ENCODE measurements around the gene KLHL29. TPM values are rescaled to one million over a fixed set of nuclear protein-coding genes. Genes with fewer than 3 reads are reported as not detected.

Gene KLHL29
- polyA plus RNA-seq, 1 of the 3 experiments (the other 2 are of a cell fraction) = 4.6 TPM

- H3K4me2 ChIP-seq = no peak overlapping the region
- no peaks in the 10 kb centered on the region for H3K9me3 ChIP-seq
- no peak overlapping the region for H3K27ac ChIP-seq (ENCODE audit: low read depth in 2 of 2, low read length in 1 of 2)
- 98% methylated on average over 4 of the region's 4 CpGs for WGBS (ENCODE audit: low lambda C conversion rate)
- ChIA-PET CTCF (interaction anchor here (1.1 to 1.4 kb wide), 2 partner anchors 9 to 168 kb away, joined by 3 to 4 read pairs; no protein-coding TSS in a partner anchor), POLR2A (no interaction called here)
- no peaks in the 10 kb centered on the region for H3K36me3 ChIP-seq (replicated peaks in 1 of 2; ENCODE audit: control insufficient read depth in 1 of 2, insufficient read depth in 2 of 2, low read length in 1 of 2)
- H3K9me2 ChIP-seq = no peaks in the 10 kb centered on the region
- no peak overlapping the region for H3K9ac ChIP-seq
- H4K20me1 ChIP-seq (ENCODE audit: insufficient read depth) = no peaks in the 10 kb centered on the region
- TF ChIP-seq NRF1 (IDR thresholded peaks at IDR 0.05; ENCODE audit: low read depth, low read length) (no peak), GABPA (IDR thresholded peaks at IDR 0.05; ENCODE audit: low read depth) (no peak), EZH2phosphoT487 (IDR thresholded peaks at IDR 0.05; ENCODE audit: borderline replicate concordance, low read depth) (no peak), FOSL2 (IDR thresholded peaks at IDR 0.05; ENCODE audit: borderline replicate concordance, low read depth) (no peak), SIN3A (IDR thresholded peaks at IDR 0.05; ENCODE audit: borderline replicate concordance, low read depth, low read length) (no peak), MAX (IDR thresholded peaks at IDR 0.05; ENCODE audit: low read depth) (no peak), IRF3 (IDR thresholded peaks at IDR 0.05; ENCODE audit: low read depth, low read length) (no peak), EP300 (IDR thresholded peaks at IDR 0.05; ENCODE audit: borderline replicate concordance in 1 of 2, low read depth in 1 of 2, low read length in 1 of 2) (no peak), ZBTB33 (IDR thresholded peaks at IDR 0.05; ENCODE audit: borderline replicate concordance, low read depth) (no peak), REST (IDR thresholded peaks at IDR 0.05; ENCODE audit: low read depth, low read length) (no peak), MEF2A (IDR thresholded peaks at IDR 0.05; ENCODE audit: borderline replicate concordance, low read depth) (no peak), RFX5 (IDR thresholded peaks at IDR 0.05; ENCODE audit: low read length) (no peak), CHD2 (IDR thresholded peaks at IDR 0.05; ENCODE audit: low read length, partially characterized antibody) (no peak), TEAD4 (IDR thresholded peaks at IDR 0.05; ENCODE audit: borderline replicate concordance, insufficient read depth) (no peak)
- peaks cover 17% of the 10 kb centered on the region in 2 experiments; a peak in 2 of 4 replicates for H3K4me1 ChIP-seq (ENCODE audit: control insufficient read depth in 1 of 2, insufficient read depth in 2 of 2, low read depth in 1 of 2, low read length in 1 of 2)
- H3K27me3 ChIP-seq (ENCODE audit: insufficient read depth) = no peaks in the 10 kb centered on the region
- no peak overlapping the region for H2AFZ ChIP-seq (ENCODE audit: low read depth)
- no peaks in the 10 kb centered on the region for H3F3A ChIP-seq (replicated peaks; ENCODE audit: insufficient read depth)
- DNase-seq = no peak
- no peak overlapping the region for H3K4me3 ChIP-seq (ENCODE audit: low read depth in 2 of 2, low read length in 1 of 2)
- no peaks in the 10 kb centered on the region for H3K79me2 ChIP-seq (ENCODE audit: insufficient read depth)
Observed at GRCh38 chr2:23519334-23519651, 134.3 kb downstream of the KLHL29 start.

Measured in SK-N-SH (cell line).